Measurements from ENCODE around the gene SETMAR.
"Not testable (repeated sequence)": the region's sequence is repeated elsewhere in the genome, so short reads cannot be mapped to it uniquely, and the experiment has no call there.

The SETMAR gene

GRCh38 chr3:4290272-4290893 lies 12.8 kb upstream of the SETMAR start:
- peak; percentile 95 for TF ChIP-seq CTCF (IDR thresholded peaks at IDR 0.05)
- H3K4me2 ChIP-seq (ENCODE audit: low read length) = no peak overlapping the region
- no peaks in the 10 kb centered on the region for H3K4me1 ChIP-seq
- no peak overlapping the region for H3K27ac ChIP-seq
- peak overlapping the region; percentile 2 for H2AFZ ChIP-seq
- no peak overlapping the region for H3K4me3 ChIP-seq (ENCODE audit: low read depth, low read length)
- H3K79me2 ChIP-seq = no peaks in the 10 kb centered on the region
- no peak overlapping the region for H3K9ac ChIP-seq
- H3K36me3 ChIP-seq (ENCODE audit: control insufficient read depth, insufficient read depth, low read length) = no peaks in the 10 kb centered on the region
- H3K9me3 ChIP-seq (ENCODE audit: control insufficient read depth, low read length) = no peaks in the 10 kb centered on the region
- no peaks in the 10 kb centered on the region for H3K27me3 ChIP-seq (ENCODE audit: control insufficient read depth, insufficient read depth, low read length)

GRCh38 chr3:4292301-4292700 lies 10.9 kb upstream of the SETMAR start:
- no peaks in the 10 kb centered on the region for H3K36me3 ChIP-seq (ENCODE audit: control insufficient read depth, insufficient read depth, low read length)
- H3K27ac ChIP-seq = no peak overlapping the region
- no peak overlapping the region for H3K9ac ChIP-seq
- no peak overlapping the region for H3K4me3 ChIP-seq (ENCODE audit: low read depth, low read length)
- H3K4me2 ChIP-seq (ENCODE audit: low read length) = no peak overlapping the region
- TF ChIP-seq CTCF (IDR thresholded peaks at IDR 0.05) = no peak
- peaks cover 3% of the 10 kb centered on the region for H3K4me1 ChIP-seq
- H3K27me3 ChIP-seq (ENCODE audit: control insufficient read depth, insufficient read depth, low read length) = no peaks in the 10 kb centered on the region
- no peaks in the 10 kb centered on the region for H3K79me2 ChIP-seq
- H2AFZ ChIP-seq = no peak overlapping the region
- no peaks in the 10 kb centered on the region for H3K9me3 ChIP-seq (ENCODE audit: control insufficient read depth, low read length)

GRCh38 chr3:4294616-4295327 lies 8.4 kb upstream of the SETMAR start:
- Histone ChIP-seq H3K4me3 (ENCODE audit: low read depth, low read length) (no peak overlapping the region), H3K27me3 (ENCODE audit: control insufficient read depth, insufficient read depth, low read length) (no peaks in the 10 kb centered on the region)

GRCh38 chr3:4296454-4296853 lies 6.7 kb upstream of the SETMAR start:
- not testable (repeated sequence) for H3K4me3 ChIP-seq (ENCODE audit: low read depth, low read length); H3K36me3 ChIP-seq (ENCODE audit: control insufficient read depth, insufficient read depth, low read length); H2AFZ ChIP-seq; H3K79me2 ChIP-seq; H3K27ac ChIP-seq; H3K9ac ChIP-seq; H3K9me3 ChIP-seq (ENCODE audit: control insufficient read depth, low read length); H3K4me2 ChIP-seq (ENCODE audit: low read length); H3K27me3 ChIP-seq (ENCODE audit: control insufficient read depth, insufficient read depth, low read length); H3K4me1 ChIP-seq

More at GRCh38 chr3:4294616-4295327, 8.4 kb upstream of the SETMAR start:
- no peak overlapping the region for H2AFZ ChIP-seq
- no peaks in the 10 kb centered on the region for H3K9me3 ChIP-seq (ENCODE audit: control insufficient read depth, low read length)
- TF ChIP-seq CTCF (IDR thresholded peaks at IDR 0.05) = no peak
- H3K36me3 ChIP-seq (ENCODE audit: control insufficient read depth, insufficient read depth, low read length) = no peaks in the 10 kb centered on the region
- peaks cover 3% of the 10 kb centered on the region for H3K4me1 ChIP-seq
- no peak overlapping the region for H3K27ac ChIP-seq
- H3K4me2 ChIP-seq (ENCODE audit: low read length) = no peak overlapping the region
- H3K9ac ChIP-seq = no peak overlapping the region
- no peaks in the 10 kb centered on the region for H3K79me2 ChIP-seq

- Histone ChIP-seq H3K4me1 (peaks cover 3% of the 10 kb centered on the region), H3K27ac (no peak overlapping the region), H3K4me3 (ENCODE audit: low read depth, low read length) (no peak overlapping the region), H3K4me2 (ENCODE audit: low read length) (no peak overlapping the region), H3K9ac (no peak overlapping the region), H3K9me3 (ENCODE audit: control insufficient read depth, low read length) (no peaks in the 10 kb centered on the region), H3K36me3 (ENCODE audit: control insufficient read depth, insufficient read depth, low read length) (no peaks in the 10 kb centered on the region), H3K27me3 (ENCODE audit: control insufficient read depth, insufficient read depth, low read length) (no peaks in the 10 kb centered on the region), H3K79me2 (no peaks in the 10 kb centered on the region), H2AFZ (no peak overlapping the region)
- no peak for TF ChIP-seq CTCF (IDR thresholded peaks at IDR 0.05)
Measured at GRCh38 chr3:4297486-4297885, 5.7 kb upstream of the SETMAR start.
